ENCODE data around the gene ATXN1.
A peak's percentile ranks its signal among the peaks of the same experiment; 100 is the strongest.

The ATXN1 gene

GRCh38 chr6:16782278-16782677, 21.0 kb upstream of the ATXN1 start:
- peak; percentile 86 for DNase-seq

- DNase-seq = peak; percentile 71
These were observed 20.3 kb upstream of the ATXN1 start for GRCh38 chr6:16781348-16782169.

- no peak for DNase-seq
These were observed 17.3 kb upstream of the ATXN1 start for GRCh38 chr6:16778521-16778920.

GRCh38 chr6:16777794-16778193, 16.5 kb upstream of the ATXN1 start:
- DNase-seq = no peak

GRCh38 chr6:16776394-16777017, 15.2 kb upstream of the ATXN1 start:
- peak; percentile 62 for DNase-seq

- DNase-seq = peak; percentile 66
These were observed 13.2 kb upstream of the ATXN1 start for GRCh38 chr6:16774437-16774836.

GRCh38 chr6:16773362-16773761, 12.1 kb upstream of the ATXN1 start:
- no peak for DNase-seq

GRCh38 chr6:16770701-16771569, 9.7 kb upstream of the ATXN1 start:
- DNase-seq = peak; percentile 91

GRCh38 chr6:16769986-16770376, 8.7 kb upstream of the ATXN1 start:
- no peak for DNase-seq

- DNase-seq = peak; percentile 87
These were observed 8.1 kb upstream of the ATXN1 start for GRCh38 chr6:16769131-16769985.

GRCh38 chr6:16768477-16768830, 7.2 kb upstream of the ATXN1 start:
- no peak for DNase-seq

- no peak for DNase-seq
These were observed 6.7 kb upstream of the ATXN1 start for GRCh38 chr6:16767765-16768476.

GRCh38 chr6:16766836-16767745, 5.8 kb upstream of the ATXN1 start:
- DNase-seq = no peak

GRCh38 chr6:16766043-16766536, 4.8 kb upstream of the ATXN1 start:
- peak; percentile 57 for DNase-seq

GRCh38 chr6:16765235-16765634, 4.0 kb upstream of the ATXN1 start:
- no peak for DNase-seq

GRCh38 chr6:16764188-16764950, 3.1 kb upstream of the ATXN1 start:
- DNase-seq = peak; percentile 79

GRCh38 chr6:16762550-16763477, 1.6 kb upstream of the ATXN1 start:
- peak; percentile 90 for DNase-seq

GRCh38 chr6:16762268-16762549, 949 bp upstream of the ATXN1 start:
- no peak for DNase-seq

Data from NCI-H69 (cell line).